Esophagus muscularis mucosa (tissue), 4 donors: ENCODE data around the gene DNAJB1.

ENCODE experiments used
- EP300 ChIP-seq: sonication (generic); formaldehyde crosslinking; IDR thresholded peaks from one replicate; pipeline ENCODE4 v1.6.1; 2017; ENCODE audit warnings: antibody characterized with exemption
- POLR2A ChIP-seq: fragments of 450-650 bp; IDR thresholded peaks from one replicate; pipeline ENCODE4 v1.6.1; 2017; ENCODE audit warnings: antibody characterized with exemption, moderate library complexity, mild to moderate bottlenecking, low read depth
- POLR2AphosphoS5 ChIP-seq, 2 donors: sonication (generic); formaldehyde crosslinking; IDR thresholded peaks; one replicate each; pipeline ENCODE4 v1.6.1; 2017; ENCODE audit warnings: antibody characterized with exemption in 2 of 2
- TF ChIP-seq, protein P1 (sequence below), 3 experiments: fragments of 200-600 bp in 2 of 3; fragments of 450-650 bp in 1 of 3; sonication (generic) in 2 of 3; IDR thresholded peaks; one replicate each; pipeline ENCODE4 v1.5.1; 2017 to 2019; ENCODE audit warnings: antibody characterized with exemption in 3 of 3, mild to moderate bottlenecking in 2 of 3, moderate library complexity in 1 of 3

DNA sequence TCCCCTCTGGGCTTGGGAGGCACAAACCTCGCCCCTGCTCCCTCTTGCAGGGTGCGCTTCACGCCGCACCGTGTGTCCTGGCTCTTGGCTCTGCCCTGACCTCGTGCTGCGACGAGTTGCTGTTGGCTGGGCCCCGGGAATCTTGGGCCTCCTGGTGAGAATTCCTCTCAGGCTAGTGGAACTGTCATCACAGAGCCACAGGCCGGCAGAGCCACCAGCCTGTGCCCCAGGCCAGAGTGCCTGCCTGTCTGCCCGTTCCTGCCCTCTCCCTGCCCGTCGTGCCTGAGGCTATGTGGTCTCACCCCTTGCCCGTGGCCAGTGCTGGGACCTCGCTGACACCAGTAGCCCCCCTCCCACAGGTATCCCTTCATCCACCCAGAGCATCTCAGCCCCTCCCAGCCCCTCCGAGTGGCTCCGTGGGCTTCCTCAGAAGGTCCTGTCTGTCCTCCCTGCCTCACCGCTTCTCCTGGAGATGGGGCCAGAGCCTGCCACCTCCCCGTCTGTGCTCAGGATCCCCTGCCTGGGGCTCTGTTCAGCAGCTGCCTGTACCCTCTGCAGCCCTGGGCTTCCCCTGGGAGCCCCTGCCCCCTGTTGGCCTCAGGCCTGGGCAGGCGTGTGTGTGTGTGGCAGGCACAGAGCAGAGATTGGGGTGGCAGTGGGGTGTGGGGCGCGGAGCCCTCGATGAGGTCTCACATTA, 40.3 kb upstream of the DNAJB1 start:
- TF ChIP-seq, protein P1, sequence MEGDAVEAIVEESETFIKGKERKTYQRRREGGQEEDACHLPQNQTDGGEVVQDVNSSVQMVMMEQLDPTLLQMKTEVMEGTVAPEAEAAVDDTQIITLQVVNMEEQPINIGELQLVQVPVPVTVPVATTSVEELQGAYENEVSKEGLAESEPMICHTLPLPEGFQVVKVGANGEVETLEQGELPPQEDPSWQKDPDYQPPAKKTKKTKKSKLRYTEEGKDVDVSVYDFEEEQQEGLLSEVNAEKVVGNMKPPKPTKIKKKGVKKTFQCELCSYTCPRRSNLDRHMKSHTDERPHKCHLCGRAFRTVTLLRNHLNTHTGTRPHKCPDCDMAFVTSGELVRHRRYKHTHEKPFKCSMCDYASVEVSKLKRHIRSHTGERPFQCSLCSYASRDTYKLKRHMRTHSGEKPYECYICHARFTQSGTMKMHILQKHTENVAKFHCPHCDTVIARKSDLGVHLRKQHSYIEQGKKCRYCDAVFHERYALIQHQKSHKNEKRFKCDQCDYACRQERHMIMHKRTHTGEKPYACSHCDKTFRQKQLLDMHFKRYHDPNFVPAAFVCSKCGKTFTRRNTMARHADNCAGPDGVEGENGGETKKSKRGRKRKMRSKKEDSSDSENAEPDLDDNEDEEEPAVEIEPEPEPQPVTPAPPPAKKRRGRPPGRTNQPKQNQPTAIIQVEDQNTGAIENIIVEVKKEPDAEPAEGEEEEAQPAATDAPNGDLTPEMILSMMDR (IDR thresholded peaks at IDR 0.05) = no peak
- TF ChIP-seq POLR2A (no peak), EP300 (no peak), POLR2AphosphoS5 (IDR thresholded peaks at IDR 0.05) (no peak)
